ENCODE results near the gene SOST.

Gene SOST

DNA sequence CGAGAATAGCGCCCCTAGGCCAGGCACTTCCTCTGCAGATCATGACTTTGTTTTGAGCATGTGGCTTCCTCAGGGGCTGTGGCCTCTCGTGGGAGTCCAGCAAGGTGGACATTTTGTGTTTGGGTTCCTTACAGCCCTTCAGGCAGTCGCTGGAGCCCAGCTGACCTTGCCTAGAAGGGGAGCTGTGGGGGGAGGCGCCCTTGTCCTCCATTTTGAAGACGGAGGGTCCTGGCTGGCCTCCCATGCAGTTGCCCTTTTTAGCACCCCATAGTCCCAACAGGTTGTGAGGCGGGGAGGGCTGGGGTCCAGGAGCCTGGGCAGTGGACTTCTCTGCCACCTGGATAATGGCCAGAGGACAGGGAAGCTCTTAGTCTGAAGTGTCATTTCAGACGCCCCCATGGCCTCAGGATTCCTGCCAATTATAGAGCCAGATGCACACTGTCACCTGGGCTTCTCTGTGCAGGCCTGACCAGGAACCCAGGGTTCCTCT lies 1.4 kb downstream of the SOST start:
- TF ChIP-seq, protein P1, sequence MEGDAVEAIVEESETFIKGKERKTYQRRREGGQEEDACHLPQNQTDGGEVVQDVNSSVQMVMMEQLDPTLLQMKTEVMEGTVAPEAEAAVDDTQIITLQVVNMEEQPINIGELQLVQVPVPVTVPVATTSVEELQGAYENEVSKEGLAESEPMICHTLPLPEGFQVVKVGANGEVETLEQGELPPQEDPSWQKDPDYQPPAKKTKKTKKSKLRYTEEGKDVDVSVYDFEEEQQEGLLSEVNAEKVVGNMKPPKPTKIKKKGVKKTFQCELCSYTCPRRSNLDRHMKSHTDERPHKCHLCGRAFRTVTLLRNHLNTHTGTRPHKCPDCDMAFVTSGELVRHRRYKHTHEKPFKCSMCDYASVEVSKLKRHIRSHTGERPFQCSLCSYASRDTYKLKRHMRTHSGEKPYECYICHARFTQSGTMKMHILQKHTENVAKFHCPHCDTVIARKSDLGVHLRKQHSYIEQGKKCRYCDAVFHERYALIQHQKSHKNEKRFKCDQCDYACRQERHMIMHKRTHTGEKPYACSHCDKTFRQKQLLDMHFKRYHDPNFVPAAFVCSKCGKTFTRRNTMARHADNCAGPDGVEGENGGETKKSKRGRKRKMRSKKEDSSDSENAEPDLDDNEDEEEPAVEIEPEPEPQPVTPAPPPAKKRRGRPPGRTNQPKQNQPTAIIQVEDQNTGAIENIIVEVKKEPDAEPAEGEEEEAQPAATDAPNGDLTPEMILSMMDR (IDR thresholded peaks at IDR 0.05; ENCODE audit: low read depth, low read length, missing control alignments), result no peak
- no peak for DNase-seq (ENCODE audit: low read depth)
- no peak overlapping the region for H3K4me3 ChIP-seq (ENCODE audit: low read depth, low read length)

DNA sequence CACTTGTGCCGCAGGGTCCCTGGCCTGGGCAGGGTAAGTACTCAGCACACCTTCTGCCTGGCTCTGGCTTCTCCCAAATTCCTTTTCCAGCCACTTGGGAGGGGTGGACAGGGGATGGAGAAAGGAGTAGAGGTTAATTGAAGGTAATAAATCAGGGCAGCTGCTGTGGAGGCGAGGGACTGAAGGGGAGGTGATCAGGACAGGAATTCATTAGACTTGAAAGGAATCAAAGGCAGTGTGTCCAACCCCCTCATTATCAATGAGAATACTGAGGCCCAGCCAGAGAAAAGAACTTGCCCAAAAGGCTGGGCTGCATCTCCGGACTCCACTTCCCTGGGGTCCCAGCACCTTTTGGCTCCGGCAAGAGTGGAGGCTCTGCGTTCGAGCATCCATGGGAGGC lies 2.4 kb downstream of the SOST start:
- TF ChIP-seq, protein P1 (IDR thresholded peaks at IDR 0.05; ENCODE audit: low read depth, low read length, missing control alignments), result no peak
- no peak overlapping the region for H3K4me3 ChIP-seq (ENCODE audit: low read depth, low read length)

DNA sequence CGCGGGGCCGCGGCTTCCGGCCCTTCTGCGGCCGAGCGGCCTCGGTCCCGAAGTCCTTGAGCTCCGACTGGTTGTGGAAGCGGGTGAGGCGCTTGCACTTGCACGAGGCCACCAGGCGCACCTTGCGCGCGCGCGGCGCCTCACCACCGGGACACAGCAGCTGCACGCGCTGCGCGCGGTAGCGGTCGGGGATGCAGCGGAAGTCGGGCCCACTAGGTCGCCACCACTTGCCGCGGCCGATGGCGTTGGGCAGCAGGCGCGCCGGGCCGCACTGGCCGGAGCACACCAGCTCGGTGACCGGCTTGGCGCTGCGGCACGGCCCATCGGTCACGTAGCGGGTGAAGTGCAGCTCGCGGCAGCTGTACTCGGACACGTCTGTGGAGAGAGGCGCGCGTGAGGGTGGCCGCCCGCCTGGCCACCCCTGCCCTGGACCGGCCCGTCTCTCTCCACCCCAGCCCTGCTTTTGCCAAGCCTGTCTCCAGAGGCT lies 3.2 kb downstream of the SOST start:
- H3K4me3 ChIP-seq (ENCODE audit: low read depth, low read length), result no peak overlapping the region
- no peak for DNase-seq (ENCODE audit: low read depth)
- TF ChIP-seq, protein P1 (IDR thresholded peaks at IDR 0.05; ENCODE audit: low read depth, low read length, missing control alignments), result no peak

More for the DNA sequence above, 2.4 kb downstream of the SOST start:
- no peak for DNase-seq (ENCODE audit: low read depth)

DNA sequence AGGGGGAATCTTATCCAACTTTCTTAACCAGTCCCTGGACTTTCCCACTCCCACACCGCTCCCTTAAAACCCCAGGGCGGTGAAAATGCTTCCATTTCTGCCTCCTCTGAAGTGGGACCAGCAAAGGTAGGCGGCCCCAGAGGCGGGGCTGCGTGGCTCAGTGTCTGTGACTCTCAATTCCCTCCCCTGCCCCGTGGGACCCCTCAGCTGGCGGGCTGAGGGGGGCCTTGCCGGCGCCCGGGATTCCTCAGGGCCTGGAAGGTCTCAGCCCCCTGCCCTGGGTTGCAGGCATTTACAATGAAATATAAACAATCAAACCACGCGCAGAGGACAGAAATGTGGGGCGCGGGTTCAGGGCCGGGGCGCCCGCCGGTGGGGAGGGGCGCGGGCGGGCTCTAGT lies 3.6 kb downstream of the SOST start:
- no peak overlapping the region for H3K4me3 ChIP-seq (ENCODE audit: low read depth, low read length)

DNA sequence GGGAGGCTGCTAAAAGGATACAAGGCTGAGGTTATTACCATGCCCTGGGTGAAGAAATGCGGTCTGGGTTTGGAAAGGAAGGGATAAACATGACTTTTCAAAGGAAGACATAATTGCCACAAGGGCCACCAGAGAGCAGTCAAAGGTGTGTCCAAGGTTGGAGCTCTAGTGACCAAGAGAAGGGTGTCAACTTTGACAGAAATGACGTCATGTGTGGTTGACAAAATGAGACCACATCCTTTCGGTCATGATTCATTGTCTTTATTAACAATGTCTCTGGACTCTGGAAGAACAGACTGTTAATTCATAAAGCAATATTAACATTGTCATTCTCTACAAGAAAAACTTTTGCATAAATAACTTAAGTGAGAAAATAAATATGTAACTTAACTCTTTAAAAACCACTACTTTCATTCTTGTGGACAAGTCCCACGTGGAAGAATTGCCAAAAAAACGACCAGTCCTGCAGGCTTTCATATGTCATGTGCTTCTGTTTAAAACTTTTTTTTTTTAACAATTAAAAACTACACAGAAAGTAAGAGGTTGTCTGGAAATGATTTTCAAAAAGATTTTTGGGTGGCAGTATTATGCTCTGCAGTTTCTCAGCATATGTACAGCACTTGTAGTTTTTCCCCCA lies 5.0 kb downstream of the SOST start:
- TF ChIP-seq, protein P1 (IDR thresholded peaks at IDR 0.05; ENCODE audit: low read depth, low read length, missing control alignments), result no peak
- H3K4me3 ChIP-seq (ENCODE audit: low read depth, low read length), result no peak overlapping the region
- no peak for DNase-seq (ENCODE audit: low read depth)

More for the DNA sequence above, 3.6 kb downstream of the SOST start:
- DNase-seq (ENCODE audit: low read depth), result no peak
- TF ChIP-seq, protein P1 (IDR thresholded peaks at IDR 0.05; ENCODE audit: low read depth, low read length, missing control alignments), result no peak

DNA sequence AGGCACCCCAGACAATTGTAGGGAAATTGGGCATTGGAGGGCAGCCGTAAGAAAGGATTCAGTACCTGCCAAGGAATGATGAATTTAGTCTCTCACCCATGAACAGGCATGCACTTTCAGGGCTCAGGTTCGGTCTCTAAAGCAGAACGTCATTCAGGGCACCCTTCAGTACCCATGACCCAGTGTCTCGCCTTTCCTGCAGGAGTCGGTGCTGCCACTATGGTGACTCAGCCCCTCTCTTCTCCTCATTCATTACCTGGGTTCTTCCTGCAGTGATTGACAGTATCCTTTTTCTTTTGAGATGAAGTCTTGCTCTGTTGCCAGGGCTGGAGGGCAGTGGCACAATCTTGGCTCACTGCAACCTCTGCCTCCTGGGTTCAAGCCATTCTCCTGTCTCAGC lies 8.4 kb downstream of the SOST start:
- TF ChIP-seq, protein P1 (IDR thresholded peaks at IDR 0.05; ENCODE audit: low read depth, low read length, missing control alignments), result no peak
- H3K4me3 ChIP-seq (ENCODE audit: low read depth, low read length), result no peak overlapping the region
- no peak for DNase-seq (ENCODE audit: low read depth)

DNA sequence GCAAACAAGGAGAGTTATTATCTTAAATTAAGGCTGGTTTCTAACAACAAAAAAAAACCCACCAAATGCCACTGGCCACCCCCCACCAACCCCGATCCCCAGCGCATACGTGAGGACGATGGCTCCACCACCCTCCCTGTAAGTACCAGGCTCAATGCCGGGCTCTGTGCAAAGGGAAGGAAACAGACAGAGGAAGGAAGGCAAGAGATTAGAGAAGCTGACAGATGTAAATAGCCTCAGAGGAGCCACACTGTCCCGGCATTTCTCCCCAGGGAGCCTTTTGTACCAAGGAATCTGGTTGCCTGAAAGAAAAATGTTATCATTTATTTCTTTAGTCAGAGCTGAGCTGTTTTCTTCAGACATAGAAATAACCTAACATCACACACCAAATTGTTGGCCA lies 13.1 kb downstream of the SOST start:
- H3K4me3 ChIP-seq (ENCODE audit: low read depth, low read length), result no peak overlapping the region
- DNase-seq (ENCODE audit: low read depth), result no peak
- TF ChIP-seq, protein P1 (IDR thresholded peaks at IDR 0.05; ENCODE audit: low read depth, low read length, missing control alignments), result no peak

Measured in GM12864 (cell line).